SK-N-SH (cell line): ENCODE data around the gene ABHD12. TPM values are rescaled to one million over a fixed set of nuclear protein-coding genes. Genes with fewer than 3 reads are reported as not detected.

Experiments used
- CTCF ChIA-PET: fragments of 300-600, 350-600 bp; formaldehyde crosslinking; extraction: SDS; loops from one replicate; lab custom pipeline; 2021; lab: Yijun Ruan, JAX
- POLR2A ChIA-PET: fragments of 350-600 bp; sonication (Branson Sonifier 250); formaldehyde crosslinking; extraction: SDS; loops from one replicate; lab custom pipeline; 2020; ENCODE audit warnings: antibody characterized with exemption, inconsistent platforms; lab: Yijun Ruan, JAX
- DNase-seq: peaks from one replicate; pipeline ENCODE4 v3.0.0; 2012
- H2AFZ ChIP-seq: fragments of 200-600 bp; sonication (generic); 2 replicates; pipeline ENCODE4 v1.8.1; 2016; ENCODE audit warnings: antibody characterized with exemption, mild to moderate bottlenecking, low read depth
- H3F3A ChIP-seq: fragments of 200-600 bp; sonication (generic); replicated peaks from 2 replicates; pipeline ENCODE3; 2016; ENCODE audit warnings: antibody characterized with exemption, mild to moderate bottlenecking; ENCODE audit not compliant: insufficient read depth
- H3K27ac ChIP-seq, 2 experiments: fragments of 200-500 bp in 1 of 2; fragments of 200-600 bp in 1 of 2; sonication (Bioruptor generic) in 1 of 2; sonication (generic), shearing (Covaris generic) in 1 of 2; 2 replicates each; pipeline versions ENCODE4 v1.5.1 to v1.6.1; 2014 to 2016; ENCODE audit warnings: low read depth in 2 of 2, inconsistent platforms in 1 of 2, low read length in 1 of 2, mild to moderate bottlenecking in 1 of 2, mixed read lengths in 1 of 2
- H3K27me3 ChIP-seq: fragments of 200-600 bp; sonication (generic), shearing (Covaris generic); 2 replicates; pipeline ENCODE4 v1.6.1; 2016; ENCODE audit warnings: mixed run types; ENCODE audit not compliant: insufficient read depth
- H3K36me3 ChIP-seq, 2 experiments: fragments of 200-500 bp in 1 of 2; fragments of 200-600 bp in 1 of 2; sonication (Bioruptor generic) in 1 of 2; sonication (generic) in 1 of 2; replicated peaks in 1 of 2; 2 replicates each; pipeline versions ENCODE3 to v1.5.1; 2014 to 2016; ENCODE audit warnings: low read length in 1 of 2, mild to moderate bottlenecking in 1 of 2; ENCODE audit not compliant: insufficient read depth in 2 of 2, control insufficient read depth in 1 of 2
- H3K4me1 ChIP-seq, 2 experiments: fragments of 200-500 bp in 1 of 2; fragments of 200-600 bp in 1 of 2; sonication (Bioruptor generic) in 1 of 2; sonication (generic), shearing (Covaris generic) in 1 of 2; 2 replicates each; pipeline versions ENCODE4 v1.5.1 to v1.6.1; 2014 to 2016; ENCODE audit warnings: low read depth in 1 of 2, low read length in 1 of 2, mixed run types in 1 of 2; ENCODE audit not compliant: insufficient read depth in 2 of 2, control insufficient read depth in 1 of 2
- H3K4me2 ChIP-seq: fragments of 200-600 bp; sonication (generic), shearing (Covaris generic); 2 replicates; pipeline ENCODE4 v1.6.1; 2017; ENCODE audit warnings: mixed run types
- H3K4me3 ChIP-seq, 2 experiments: fragments of 200-500 bp in 1 of 2; fragments of 200-600 bp in 1 of 2; sonication (Bioruptor generic) in 1 of 2; sonication (generic), shearing (Covaris generic) in 1 of 2; 2 replicates each; pipeline versions ENCODE4 v1.5.1 to v1.8.1; 2014 to 2016; ENCODE audit warnings: low read depth in 2 of 2, inconsistent platforms in 1 of 2, low read length in 1 of 2, mild to moderate bottlenecking in 1 of 2, mixed read lengths in 1 of 2, moderate library complexity in 1 of 2
- H3K79me2 ChIP-seq: fragments of 200-600 bp; sonication (generic); 2 replicates; pipeline ENCODE4 v1.8.1; 2017; ENCODE audit warnings: mild to moderate bottlenecking; ENCODE audit not compliant: insufficient read depth
- H3K9ac ChIP-seq: fragments of 200-600 bp; sonication (generic); 2 replicates; pipeline ENCODE4 v1.6.1; 2017; ENCODE audit warnings: mixed run types
- H3K9me2 ChIP-seq: fragments of 200-600 bp; sonication (generic); 2 replicates; pipeline ENCODE4 v1.6.1; 2017; ENCODE audit warnings: mixed run types
- H3K9me3 ChIP-seq: fragments of 200-600 bp; sonication (generic); 2 replicates; pipeline ENCODE4 v1.6.1; 2017; ENCODE audit warnings: mixed run types, mild to moderate bottlenecking, moderate library complexity
- H4K20me1 ChIP-seq: fragments of 200-600 bp; sonication (generic); 2 replicates; pipeline ENCODE4 v1.6.1; 2017; ENCODE audit warnings: mild to moderate bottlenecking, mixed run types; ENCODE audit not compliant: insufficient read depth
- CTCF ChIP-seq: fragments of 200-600 bp; sonication (generic); IDR thresholded peaks from 2 replicates; pipeline ENCODE4 v1.6.1; 2017; ENCODE audit warnings: antibody characterized with exemption, mild to moderate bottlenecking, moderate library complexity
- EZH2phosphoT487 ChIP-seq: fragments of 200-600 bp; sonication (generic); IDR thresholded peaks from 2 replicates; pipeline ENCODE4 v1.6.1; 2017; ENCODE audit warnings: low read depth, mixed run types, mild to moderate bottlenecking, antibody characterized with exemption, moderate library complexity, borderline replicate concordance
- FOSL2 ChIP-seq: IDR thresholded peaks from 2 replicates; pipeline ENCODE4 v1.4.0; 2012; ENCODE audit warnings: low read depth, mild to moderate bottlenecking, moderate library complexity, borderline replicate concordance
- GATA2 ChIP-seq: sonication (generic); formaldehyde crosslinking; IDR thresholded peaks from 2 replicates; pipeline ENCODE4 v1.5.0; 2020; ENCODE audit warnings: mild to moderate bottlenecking, missing genetic modification reagents
- JUND ChIP-seq: IDR thresholded peaks from 2 replicates; pipeline ENCODE4 v1.4.0; 2012
- MAX ChIP-seq: IDR thresholded peaks from 2 replicates; pipeline ENCODE4 v1.4.0; 2012; ENCODE audit warnings: low read depth
- MXI1 ChIP-seq: IDR thresholded peaks from 2 replicates; pipeline ENCODE4 v1.6.1; 2012; ENCODE audit warnings: mild to moderate bottlenecking, low read depth, low read length, improper control_type of control experiment
- NFIC ChIP-seq: IDR thresholded peaks from 2 replicates; pipeline ENCODE4 v1.4.0; 2012; ENCODE audit warnings: borderline replicate concordance
- NRF1 ChIP-seq: IDR thresholded peaks from 2 replicates; pipeline ENCODE4 v1.6.1; 2012; ENCODE audit warnings: low read depth, mild to moderate bottlenecking, low read length
- PBX3 ChIP-seq: IDR thresholded peaks from 2 replicates; pipeline ENCODE4; 2012
- RCOR1 ChIP-seq: fragments of 150-350 bp; IDR thresholded peaks from 2 replicates; pipeline ENCODE4 v1.6.1; 2017; ENCODE audit warnings: antibody characterized with exemption, low read length
- SIN3A ChIP-seq: IDR thresholded peaks from 2 replicates; pipeline ENCODE4 v1.6.1; 2012; ENCODE audit warnings: low read depth, mild to moderate bottlenecking, low read length, moderate library complexity, borderline replicate concordance
- TAF1 ChIP-seq: IDR thresholded peaks from 2 replicates; pipeline ENCODE4 v1.6.1; 2012; ENCODE audit warnings: low read depth, mild to moderate bottlenecking, low read length, moderate library complexity, borderline replicate concordance
- TCF12 ChIP-seq: IDR thresholded peaks from 2 replicates; pipeline ENCODE4 v1.4.0; 2012
- USF1 ChIP-seq: IDR thresholded peaks from 2 replicates; pipeline ENCODE4 v1.4.0; 2012; ENCODE audit warnings: low read depth, borderline replicate concordance
- USF2 ChIP-seq: fragments of 150-350 bp; IDR thresholded peaks from 2 replicates; pipeline ENCODE4 v1.6.1; 2017; ENCODE audit warnings: antibody characterized with exemption, low read length, low read depth, borderline replicate concordance
- YY1 ChIP-seq: IDR thresholded peaks from 2 replicates; pipeline ENCODE4 v1.4.0; 2012; ENCODE audit warnings: low read depth, mild to moderate bottlenecking
- ZBTB33 ChIP-seq: IDR thresholded peaks from 2 replicates; pipeline ENCODE4 v1.4.0; 2012; ENCODE audit warnings: low read depth, borderline replicate concordance
- WGBS: methylation state at CpG from one replicate; pipeline ENCODE4 v1.1.6; 2017; ENCODE audit warnings: low lambda C conversion rate; 5-methylcytosine and 5-hydroxymethylcytosine counted together
- polyA plus RNA-seq, 3 experiments: library from polyadenylated mRNA; depleted of rRNA; stranded (reverse); fragments of >200 nt; gene quantifications; 2 replicates each; pipeline ENCODE4 v1.2.3, GENCODE V29; 2012

The ABHD12 gene
- polyA plus RNA-seq, 1 of the 3 experiments (the other 2 are of a cell fraction): 33.5 TPM

- TF ChIP-seq ZBTB33: no peak
- TF ChIP-seq MAX: no peak
- TF ChIP-seq EZH2phosphoT487: no peak
- TF ChIP-seq USF1: no peak
- no peak for TF ChIP-seq FOSL2
- no peak for TF ChIP-seq NFIC
- TF ChIP-seq TAF1: no peak
- no peak for TF ChIP-seq CTCF
Measured at GRCh38 chr20:25282034-25282781, 108.4 kb downstream of the ABHD12 start (continued).

GRCh38 chr20:25281541-25281991 is 109.1 kb downstream of the ABHD12 start:
- POLR2A ChIA-PET: no interaction called here
- H2AFZ ChIP-seq: no peak overlapping the region
- no peak for DNase-seq
- H3K4me2 ChIP-seq: no peak overlapping the region
- no peaks in the 10 kb centered on the region for H3K9me2 ChIP-seq
- H3K9me3 ChIP-seq: no peaks in the 10 kb centered on the region
- H3F3A ChIP-seq: no peaks in the 10 kb centered on the region
- H3K27me3 ChIP-seq: no peaks in the 10 kb centered on the region
- H3K4me3 ChIP-seq: no peak overlapping the region
- no peak overlapping the region for H3K27ac ChIP-seq
- no peak overlapping the region for H3K9ac ChIP-seq
- H4K20me1 ChIP-seq: no peaks in the 10 kb centered on the region
- CTCF ChIA-PET: interaction anchor here (1.2 to 8.2 kb wide), 3 partner anchors 13 to 286 kb away, joined by 3 to 46 read pairs (median 7); no protein-coding TSS in a partner anchor
- peaks cover 3 to 80% of the 10 kb centered on the region in 2 experiments for H3K36me3 ChIP-seq
- H3K79me2 ChIP-seq: no peaks in the 10 kb centered on the region
- 40% methylated on average over 1 of the region's 21 CpGs for WGBS
- peaks cover 0 to 16% of the 10 kb centered on the region in 2 experiments; a peak in 1 of 4 replicates for H3K4me1 ChIP-seq
- TF ChIP-seq MXI1 (no peak), NRF1 (no peak), SIN3A (no peak), PBX3 (no peak), YY1 (no peak), TAF1 (no peak), TCF12 (no peak), MAX (no peak), GATA2 (CRISPR knock-in tag) (no peak), JUND (no peak), EZH2phosphoT487 (no peak), RCOR1 (no peak), USF2 (no peak), USF1 (no peak), ZBTB33 (no peak)
